GM21737 (cell line): Measurements from ENCODE around the gene ADRB1.
A peak's percentile ranks its signal among the peaks of the same experiment; 100 is the strongest.

Experiments used
- ATAC-seq: cut with Tn5 transposase; IDR thresholded peaks from one replicate; pipeline ENCODE4 v1.9.1; 2021; ENCODE audit warnings: mild to moderate bottlenecking, moderate library complexity; ENCODE audit not compliant: unreplicated experiment

The ADRB1 gene

GRCh38 chr10:114087255-114087654 is 43.6 kb downstream of the ADRB1 start:
- no peak for ATAC-seq

GRCh38 chr10:114087655-114088054 is 44.0 kb downstream of the ADRB1 start:
- no peak for ATAC-seq

- ATAC-seq: no peak
Measured at GRCh38 chr10:114094795-114095194, 51.1 kb downstream of the ADRB1 start.

GRCh38 chr10:114095559-114096337 is 52.1 kb downstream of the ADRB1 start:
- ATAC-seq: peak; percentile 45
